Measurements from ENCODE around the gene PLOD1. TPM values are rescaled to one million over a fixed set of nuclear protein-coding genes. Genes with fewer than 3 reads are reported as not detected.

The PLOD1 gene
- total and polyA plus RNA-seq, 2 of the 13 experiments (the other 11 are each of a cell fraction or from before 2014, with no cell fraction given) = 70.1 to 318 TPM

DNA sequence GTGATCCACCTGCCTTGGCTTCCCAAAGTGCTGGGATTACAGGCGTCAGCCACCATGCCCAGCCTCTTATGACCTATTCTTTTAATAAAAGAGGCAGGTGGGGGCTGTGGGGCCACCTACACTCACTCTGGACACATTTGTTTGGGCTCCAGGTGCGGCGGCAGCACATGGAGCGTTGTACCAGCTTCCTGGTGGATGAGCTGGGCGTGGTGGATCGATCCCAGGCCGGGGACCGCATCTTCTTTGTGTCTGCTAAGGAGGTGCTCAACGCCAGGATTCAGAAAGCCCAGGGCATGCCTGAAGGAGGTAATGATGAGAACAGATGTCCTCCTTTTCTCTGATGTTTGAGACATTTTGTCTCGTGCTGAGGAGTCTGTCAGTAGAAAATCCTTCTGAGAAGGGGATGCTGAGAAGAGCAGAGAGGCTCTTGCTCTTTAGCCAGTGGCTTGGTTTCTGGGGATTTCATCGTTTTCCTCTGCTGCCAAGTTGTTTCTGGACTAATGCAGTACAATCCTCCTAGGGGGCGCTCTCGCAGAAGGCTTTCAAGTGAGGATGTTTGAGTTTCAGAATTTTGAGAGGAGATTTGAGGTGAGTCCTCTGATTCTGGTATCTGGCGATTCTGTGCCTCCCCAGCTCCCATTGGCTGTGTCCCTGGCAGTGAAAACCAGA is 66.9 kb downstream of the PLOD1 start:
- Histone ChIP-seq H3K4me3 (replicated peaks in 1 of 3; ENCODE audit: insufficient read depth in 1 of 3, low read depth in 2 of 3, low read length in 3 of 3) (no peak overlapping the region), H3K79me2 (ENCODE audit: insufficient read depth, low read length) (no peaks in the 10 kb centered on the region), H2AFZ (ENCODE audit: low read length) (no peak overlapping the region), H3K4me2 (ENCODE audit: low read depth, low read length) (no peak overlapping the region), H3K9ac (ENCODE audit: insufficient read depth, low read depth, low read length) (no peak overlapping the region), H3K9me3 (ENCODE audit: low read length) (no peaks in the 10 kb centered on the region), H3K4me1 (ENCODE audit: insufficient read depth, low read length) (no peaks in the 10 kb centered on the region), H3K27me3 (ENCODE audit: control insufficient read depth in 1 of 2, insufficient read depth in 2 of 2, low read length in 2 of 2) (no peaks in the 10 kb centered on the region), H3K36me3 (replicated peaks in 1 of 2; ENCODE audit: control insufficient read depth in 1 of 2, insufficient read depth in 2 of 2, low read length in 2 of 2) (peaks cover 45 to 77% of the 10 kb centered on the region in 2 experiments), H3K27ac (ENCODE audit: extremely low read length, insufficient read depth, low read length) (no peak overlapping the region), H4K20me1 (ENCODE audit: insufficient read depth, low read length) (no peaks in the 10 kb centered on the region)
- in situ Hi-C loops (cut with HindIII; ENCODE audit: extremely low pct_ligation_motif_present, low pct_unique_long_range_greater_than_20kb) (no loop called here), intact Hi-C loops (cut with micrococcal nuclease; ENCODE audit: unreplicated experiment) (no loop called here)
- ChIA-PET POLR2A (interaction anchor here (1.7 kb wide), 1 partner anchor 18 kb away, joined by 4 read pairs; the partner anchor contains the start of gene MIIP), CTCF (ENCODE audit: low intra/inter-chr PET ratio, low total read pairs) (no interaction called here)
- FAIRE-seq (no peak), DNase-seq (ENCODE audit: low spot score) (peak; percentile 27), ATAC-seq (peak; percentile 52; the same call in 2 of the 3 replicates)
- no TSS peak for BruUV-seq (replicated peaks)
- TF ChIP-seq, protein P1, sequence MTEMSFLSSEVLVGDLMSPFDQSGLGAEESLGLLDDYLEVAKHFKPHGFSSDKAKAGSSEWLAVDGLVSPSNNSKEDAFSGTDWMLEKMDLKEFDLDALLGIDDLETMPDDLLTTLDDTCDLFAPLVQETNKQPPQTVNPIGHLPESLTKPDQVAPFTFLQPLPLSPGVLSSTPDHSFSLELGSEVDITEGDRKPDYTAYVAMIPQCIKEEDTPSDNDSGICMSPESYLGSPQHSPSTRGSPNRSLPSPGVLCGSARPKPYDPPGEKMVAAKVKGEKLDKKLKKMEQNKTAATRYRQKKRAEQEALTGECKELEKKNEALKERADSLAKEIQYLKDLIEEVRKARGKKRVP (CRISPR knock-in tag; IDR thresholded peaks at IDR 0.05) = peak in 1 of 2 experiments; percentile 81; a peak in 2 of 4 replicates
- TF ChIP-seq SMC3 (IDR thresholded peaks at IDR 0.05; ENCODE audit: low read length) (peak; percentile 38; the same call in 1 of the 2 replicates), ZBTB7A (CRISPR knock-in tag; IDR thresholded peaks at IDR 0.05) (no peak), STAG1 (CRISPR knock-in tag; IDR thresholded peaks at IDR 0.05) (0 out of 2 replicates have a peak, but pooled peaks have one; percentile 9), ZNF484 (CRISPR knock-in tag; IDR thresholded peaks at IDR 0.05; ENCODE audit: borderline replicate concordance, low read depth) (no peak), RAD21 (CRISPR knock-in tag; IDR thresholded peaks at IDR 0.05) (0 out of 2 replicates have a peak, but pooled peaks have one; percentile 9)
- TF ChIP-seq, protein P2, sequence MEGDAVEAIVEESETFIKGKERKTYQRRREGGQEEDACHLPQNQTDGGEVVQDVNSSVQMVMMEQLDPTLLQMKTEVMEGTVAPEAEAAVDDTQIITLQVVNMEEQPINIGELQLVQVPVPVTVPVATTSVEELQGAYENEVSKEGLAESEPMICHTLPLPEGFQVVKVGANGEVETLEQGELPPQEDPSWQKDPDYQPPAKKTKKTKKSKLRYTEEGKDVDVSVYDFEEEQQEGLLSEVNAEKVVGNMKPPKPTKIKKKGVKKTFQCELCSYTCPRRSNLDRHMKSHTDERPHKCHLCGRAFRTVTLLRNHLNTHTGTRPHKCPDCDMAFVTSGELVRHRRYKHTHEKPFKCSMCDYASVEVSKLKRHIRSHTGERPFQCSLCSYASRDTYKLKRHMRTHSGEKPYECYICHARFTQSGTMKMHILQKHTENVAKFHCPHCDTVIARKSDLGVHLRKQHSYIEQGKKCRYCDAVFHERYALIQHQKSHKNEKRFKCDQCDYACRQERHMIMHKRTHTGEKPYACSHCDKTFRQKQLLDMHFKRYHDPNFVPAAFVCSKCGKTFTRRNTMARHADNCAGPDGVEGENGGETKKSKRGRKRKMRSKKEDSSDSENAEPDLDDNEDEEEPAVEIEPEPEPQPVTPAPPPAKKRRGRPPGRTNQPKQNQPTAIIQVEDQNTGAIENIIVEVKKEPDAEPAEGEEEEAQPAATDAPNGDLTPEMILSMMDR (CRISPR knock-in tag; IDR thresholded peaks at IDR 0.05) = peak; percentile 56
- TF ChIP-seq, protein P3, sequence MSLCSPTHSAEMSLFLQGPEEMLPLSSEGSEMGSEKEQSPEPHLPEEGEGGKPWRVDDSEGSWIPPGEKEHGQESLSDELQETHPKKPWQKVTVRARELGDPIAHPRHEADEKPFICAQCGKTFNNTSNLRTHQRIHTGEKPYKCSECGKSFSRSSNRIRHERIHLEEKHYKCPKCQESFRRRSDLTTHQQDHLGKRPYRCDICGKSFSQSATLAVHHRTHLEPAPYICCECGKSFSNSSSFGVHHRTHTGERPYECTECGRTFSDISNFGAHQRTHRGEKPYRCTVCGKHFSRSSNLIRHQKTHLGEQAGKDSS (CRISPR knock-in tag; IDR thresholded peaks at IDR 0.05; ENCODE audit: borderline replicate concordance, low read depth) = no peak
- TF ChIP-seq, protein P4, sequence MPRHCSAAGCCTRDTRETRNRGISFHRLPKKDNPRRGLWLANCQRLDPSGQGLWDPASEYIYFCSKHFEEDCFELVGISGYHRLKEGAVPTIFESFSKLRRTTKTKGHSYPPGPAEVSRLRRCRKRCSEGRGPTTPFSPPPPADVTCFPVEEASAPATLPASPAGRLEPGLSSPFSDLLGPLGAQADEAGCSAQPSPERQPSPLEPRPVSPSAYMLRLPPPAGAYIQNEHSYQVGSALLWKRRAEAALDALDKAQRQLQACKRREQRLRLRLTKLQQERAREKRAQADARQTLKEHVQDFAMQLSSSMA (CRISPR knock-in tag; IDR thresholded peaks at IDR 0.05) = no peak
- WGBS (ENCODE audit: low lambda C conversion rate) = 74% methylated on average over 14 of the region's 14 CpGs
